HL-60 (cell line): ENCODE measurements around the gene F7.

Experiments
- DNase-seq, 2 experiments: peaks; one replicate each; pipeline ENCODE4 v3.0.0-alpha.2; 2010 to 2020; ENCODE audit warnings: low read depth in 1 of 2, low spot score in 1 of 2
- H3K27ac ChIP-seq: fragments of 250-450 bp; sonication (Bioruptor Pico); replicated peaks from 2 replicates; pipeline ENCODE4 v1.5.1; 2020; ENCODE audit warnings: mild to moderate bottlenecking, moderate library complexity
- H3K27me3 ChIP-seq: fragments of 250-450 bp; sonication (Bioruptor Pico); 2 replicates; pipeline ENCODE4 v1.5.1; 2021; ENCODE audit warnings: mild to moderate bottlenecking, moderate library complexity; ENCODE audit not compliant: insufficient read depth, poor library complexity, severe bottlenecking
- H3K4me3 ChIP-seq: replicated peaks from 2 replicates; pipeline ENCODE4 v1.5.1; 2011; ENCODE audit warnings: mild to moderate bottlenecking, control low read depth, low read length; ENCODE audit not compliant: insufficient read depth
- CTCF ChIP-seq: IDR thresholded peaks from one replicate; pipeline ENCODE4 v1.5.1; 2011; ENCODE audit warnings: low read length, control low read depth, inconsistent platforms; ENCODE audit not compliant: insufficient read depth
- GABPA ChIP-seq: IDR thresholded peaks from 2 replicates; pipeline ENCODE4 v1.6.1; 2012; ENCODE audit warnings: low read depth
- POLR2AphosphoS5 ChIP-seq: IDR thresholded peaks from 2 replicates; pipeline ENCODE4 v1.6.1; 2012; ENCODE audit warnings: low read depth
- REST ChIP-seq: IDR thresholded peaks from 2 replicates; pipeline ENCODE4 v1.6.1; 2012; ENCODE audit warnings: low read depth; ENCODE audit not compliant: insufficient replicate concordance
- SPI1 ChIP-seq: IDR thresholded peaks from 2 replicates; pipeline ENCODE4 v1.6.1; 2012; ENCODE audit warnings: low read depth, mild to moderate bottlenecking, borderline replicate concordance

The F7 gene

DNA sequence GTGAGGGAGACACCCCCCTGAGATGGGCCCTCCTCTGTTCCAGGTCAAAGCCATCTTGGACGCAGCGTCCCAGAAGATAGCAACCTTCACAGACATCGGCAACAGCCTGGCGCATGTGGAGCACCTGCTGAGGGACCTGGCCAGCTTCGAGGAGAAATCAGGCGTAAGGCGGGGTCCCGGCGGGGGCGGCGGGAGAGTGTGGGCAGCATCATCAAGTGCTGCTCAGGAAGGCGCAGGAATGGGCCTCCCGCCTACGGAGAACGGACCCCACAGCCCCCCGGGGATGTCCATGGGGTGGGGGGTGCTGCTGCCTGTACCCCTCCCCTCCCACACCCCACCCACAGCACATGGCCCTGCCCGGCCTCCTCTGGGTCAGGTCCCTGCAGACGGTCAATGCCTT is 31.2 kb upstream of the F7 start:
- TF ChIP-seq CTCF = no peak
- no peak for TF ChIP-seq GABPA
- no peak for TF ChIP-seq POLR2AphosphoS5
- TF ChIP-seq REST = no peak
- TF ChIP-seq SPI1 = no peak
- H3K27me3 ChIP-seq = peaks cover 4% of the 10 kb centered on the region
- H3K4me3 ChIP-seq = no peak overlapping the region
- no peak overlapping the region for H3K27ac ChIP-seq
- DNase-seq = no peak

GRCh38 chr13:113074876-113075275 is 30.7 kb upstream of the F7 start:
- no peak for DNase-seq
- H3K4me3 ChIP-seq = no peak overlapping the region
- peaks cover 4% of the 10 kb centered on the region for H3K27me3 ChIP-seq
- TF ChIP-seq CTCF (no peak), REST (no peak), GABPA (no peak), POLR2AphosphoS5 (no peak), SPI1 (no peak)
- H3K27ac ChIP-seq = no peak overlapping the region

DNA sequence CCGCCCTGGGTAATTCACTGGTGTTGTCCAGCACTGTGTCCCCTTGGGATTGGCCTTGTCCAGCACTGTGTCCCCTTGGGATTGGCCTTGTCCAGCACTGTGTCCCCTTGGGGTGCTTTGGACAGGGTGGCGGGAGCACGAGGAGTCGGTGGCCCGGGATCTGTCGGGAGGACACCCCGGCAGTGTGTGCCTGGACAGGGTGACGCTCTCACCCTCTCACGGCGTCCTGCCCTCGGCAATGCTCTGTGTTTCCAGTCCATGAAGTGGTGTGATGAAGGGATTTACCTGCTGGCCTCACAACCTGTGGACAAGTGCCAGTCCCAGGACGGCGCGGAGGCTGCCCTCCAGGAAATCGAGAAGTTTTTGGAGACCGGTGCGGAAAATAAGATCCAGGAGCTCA is 29.9 kb upstream of the F7 start:
- no peak for TF ChIP-seq SPI1
- no peak for TF ChIP-seq GABPA
- TF ChIP-seq POLR2AphosphoS5 = no peak
- TF ChIP-seq REST = no peak
- TF ChIP-seq CTCF = no peak

More for the DNA sequence above, 29.9 kb upstream of the F7 start:
- Histone ChIP-seq H3K27me3 (peaks cover 4% of the 10 kb centered on the region), H3K4me3 (no peak overlapping the region), H3K27ac (no peak overlapping the region)
- no peak for DNase-seq
